OCI-LY7 (cell line): ENCODE results near the gene MED15.

Experiments
- EZH2phosphoT487 ChIP-seq: fragments of 200-600 bp; sonication (generic); IDR thresholded peaks from 2 replicates; pipeline ENCODE4 v1.6.1; 2018; ENCODE audit warnings: low read depth, borderline replicate concordance, mild to moderate bottlenecking, mixed run types, antibody characterized with exemption, low read length, moderate library complexity, mixed read lengths
- TF ChIP-seq, protein P1 (sequence below): fragments of 200-600 bp; sonication (generic); conservative IDR thresholded peaks from 2 replicates; pipeline ENCODE4 v1.5.1; 2014; ENCODE audit warnings: mild to moderate bottlenecking, antibody characterized with exemption, low read length, moderate library complexity, mixed read lengths

DNA sequence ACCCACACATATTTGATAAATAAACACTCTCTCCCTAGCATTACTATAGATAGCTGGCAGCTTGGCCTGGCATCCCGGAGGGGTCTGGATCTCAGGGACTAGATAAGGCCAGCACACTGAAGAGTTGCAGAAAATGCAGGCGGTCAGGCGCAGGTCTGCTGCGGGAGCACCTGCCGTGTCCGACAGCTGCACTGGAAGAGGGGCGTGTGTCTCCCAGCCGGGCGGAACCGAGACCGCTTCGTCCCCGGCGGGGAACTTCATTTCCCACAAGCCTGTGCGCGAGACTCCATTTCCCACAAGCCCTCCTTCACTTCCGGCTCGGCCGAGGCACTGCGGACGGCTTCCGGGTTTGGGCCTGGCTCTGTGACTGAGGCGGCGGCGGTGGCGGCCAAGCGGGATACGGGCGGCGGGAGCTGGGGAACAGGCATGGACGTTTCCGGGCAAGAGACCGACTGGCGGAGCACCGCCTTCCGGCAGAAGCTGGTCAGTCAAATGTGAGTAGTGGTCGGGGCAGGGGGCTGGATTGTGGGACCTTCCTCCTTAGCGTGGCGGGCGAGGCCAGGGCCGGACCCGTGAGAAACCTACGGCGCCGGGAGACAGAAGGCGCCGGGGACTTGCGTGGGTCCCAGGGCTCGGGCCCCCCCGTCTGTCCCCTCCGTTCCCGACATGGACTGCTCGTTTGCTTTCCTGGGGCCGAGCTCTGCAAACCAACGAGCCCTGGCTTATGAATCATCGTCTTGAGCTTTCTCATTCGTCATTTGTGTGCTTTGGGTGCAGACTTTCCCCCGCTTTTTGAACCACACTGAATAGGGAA is at the start of gene MED15:
- TF ChIP-seq, protein P1, sequence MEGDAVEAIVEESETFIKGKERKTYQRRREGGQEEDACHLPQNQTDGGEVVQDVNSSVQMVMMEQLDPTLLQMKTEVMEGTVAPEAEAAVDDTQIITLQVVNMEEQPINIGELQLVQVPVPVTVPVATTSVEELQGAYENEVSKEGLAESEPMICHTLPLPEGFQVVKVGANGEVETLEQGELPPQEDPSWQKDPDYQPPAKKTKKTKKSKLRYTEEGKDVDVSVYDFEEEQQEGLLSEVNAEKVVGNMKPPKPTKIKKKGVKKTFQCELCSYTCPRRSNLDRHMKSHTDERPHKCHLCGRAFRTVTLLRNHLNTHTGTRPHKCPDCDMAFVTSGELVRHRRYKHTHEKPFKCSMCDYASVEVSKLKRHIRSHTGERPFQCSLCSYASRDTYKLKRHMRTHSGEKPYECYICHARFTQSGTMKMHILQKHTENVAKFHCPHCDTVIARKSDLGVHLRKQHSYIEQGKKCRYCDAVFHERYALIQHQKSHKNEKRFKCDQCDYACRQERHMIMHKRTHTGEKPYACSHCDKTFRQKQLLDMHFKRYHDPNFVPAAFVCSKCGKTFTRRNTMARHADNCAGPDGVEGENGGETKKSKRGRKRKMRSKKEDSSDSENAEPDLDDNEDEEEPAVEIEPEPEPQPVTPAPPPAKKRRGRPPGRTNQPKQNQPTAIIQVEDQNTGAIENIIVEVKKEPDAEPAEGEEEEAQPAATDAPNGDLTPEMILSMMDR, result no peak
- TF ChIP-seq EZH2phosphoT487, result no peak
